Hepatocyte (in vitro differentiated cells): ENCODE measurements around the gene WBP11. TPM values are rescaled to one million over a fixed set of nuclear protein-coding genes. Genes with fewer than 3 reads are reported as not detected.

Experiments
- DNase-seq: peaks from one replicate; pipeline ENCODE4 v3.0.0-alpha.2; 2016; ENCODE audit warnings: low spot score
- H2AFZ ChIP-seq: fragments of 200-600 bp; sonication (generic); 2 replicates; pipeline ENCODE4 v1.6.0; 2016; ENCODE audit warnings: antibody characterized with exemption, mild to moderate bottlenecking
- H3K27ac ChIP-seq: fragments of 200-600 bp; sonication (generic); 2 replicates; pipeline ENCODE4 v1.5.1; 2016; ENCODE audit warnings: mild to moderate bottlenecking
- H3K27me3 ChIP-seq: fragments of 200-600 bp; sonication (generic); 2 replicates; pipeline ENCODE4 v1.6.1; 2016
- H3K36me3 ChIP-seq: fragments of 200-600 bp; sonication (generic); replicated peaks from 2 replicates; pipeline ENCODE4 v1.5.1; 2016; ENCODE audit warnings: low read depth; ENCODE audit not compliant: insufficient read depth
- H3K4me1 ChIP-seq: fragments of 200-600 bp; sonication (generic); 2 replicates; pipeline ENCODE4 v1.5.1; 2016; ENCODE audit warnings: mild to moderate bottlenecking, moderate library complexity; ENCODE audit not compliant: insufficient read depth
- H3K4me2 ChIP-seq: fragments of 200-600 bp; sonication (generic); 2 replicates; pipeline ENCODE4 v1.6.0; 2016
- H3K4me3 ChIP-seq: fragments of 200-600 bp; sonication (generic); 2 replicates; pipeline ENCODE4 v1.5.1; 2016; ENCODE audit warnings: mild to moderate bottlenecking
- H3K79me2 ChIP-seq: fragments of 200-600 bp; sonication (generic); 2 replicates; pipeline ENCODE4 v1.6.0; 2017; ENCODE audit warnings: mild to moderate bottlenecking
- H3K9me2 ChIP-seq: fragments of 200-600 bp; sonication (generic); replicated peaks from 2 replicates; pipeline ENCODE4 v1.6.0; 2017; ENCODE audit warnings: mild to moderate bottlenecking; ENCODE audit not compliant: insufficient read depth
- H3K9me3 ChIP-seq: fragments of 200-600 bp; sonication (generic); 2 replicates; pipeline ENCODE4 v1.5.1; 2016; ENCODE audit warnings: low read depth, mild to moderate bottlenecking
- H4K20me1 ChIP-seq: fragments of 200-600 bp; sonication (generic); 2 replicates; pipeline ENCODE4 v1.6.0; 2016; ENCODE audit warnings: mild to moderate bottlenecking; ENCODE audit not compliant: insufficient read depth, poor library complexity, severe bottlenecking
- CTCF ChIP-seq: fragments of 200-600 bp; sonication (generic); IDR thresholded peaks from 2 replicates; pipeline ENCODE4 v1.5.1; 2016; ENCODE audit warnings: antibody characterized with exemption, mild to moderate bottlenecking; ENCODE audit not compliant: poor library complexity
- EZH2 ChIP-seq: fragments of 200-600 bp; sonication (generic); IDR thresholded peaks from 2 replicates; pipeline ENCODE4 v1.6.1; 2016; ENCODE audit warnings: antibody characterized with exemption, mild to moderate bottlenecking, borderline replicate concordance
- EZH2phosphoT487 ChIP-seq: fragments of 200-600 bp; sonication (generic); IDR thresholded peaks from one replicate; pipeline ENCODE4 v1.6.1; 2018; ENCODE audit warnings: antibody characterized with exemption, mild to moderate bottlenecking, low read depth, moderate library complexity; ENCODE audit not compliant: unreplicated experiment, severe bottlenecking
- WGBS: methylation state at CpG from one replicate; pipeline ENCODE4 v1.1.6; 2016; ENCODE audit warnings: low lambda C conversion rate; ENCODE audit errors: missing lambda C conversion rate; 5-methylcytosine and 5-hydroxymethylcytosine counted together
- polyA plus RNA-seq: library from polyadenylated mRNA; unstranded; fragments of >200 nt; fragmentation: Nextera tagmentation; extraction: Ambion mirVana; gene quantifications from 2 replicates; pipeline ENCODE4 v1.2.1, GENCODE V29; 2016
- total RNA-seq: library from RNA; depleted of rRNA; stranded (reverse); fragments of >200 nt; gene quantifications from 2 replicates; pipeline ENCODE4 v1.2.3, GENCODE V29; 2014

Gene WBP11
- total and polyA plus RNA-seq, 2 experiments from 2014 or later = 26.6 to 39.3 TPM

- Histone ChIP-seq H3K9me2 (no peaks in the 10 kb centered on the region), H3K27me3 (no peaks in the 10 kb centered on the region), H2AFZ (no peak overlapping the region), H3K4me1 (no peaks in the 10 kb centered on the region), H3K4me3 (no peak overlapping the region), H3K9me3 (no peaks in the 10 kb centered on the region), H4K20me1 (no peaks in the 10 kb centered on the region), H3K36me3 (no peaks in the 10 kb centered on the region), H3K4me2 (peak overlapping the region; percentile 6), H3K27ac (peak overlapping the region; percentile 4), H3K79me2 (no peaks in the 10 kb centered on the region)
- DNase-seq = no peak
- TF ChIP-seq CTCF = no peak
- TF ChIP-seq EZH2phosphoT487 = no peak
- TF ChIP-seq EZH2 = no peak
- 55% methylated on average over 3 of the region's 3 CpGs for WGBS
Observed at GRCh38 chr12:14833336-14833735, 30.1 kb upstream of the WBP11 start.

- no peak for DNase-seq
- no peak overlapping the region for H3K4me2 ChIP-seq
- no peaks in the 10 kb centered on the region for H4K20me1 ChIP-seq
Observed at GRCh38 chr12:14828892-14829291, 25.6 kb upstream of the WBP11 start.

GRCh38 chr12:14827043-14827442, 23.8 kb upstream of the WBP11 start:
- Histone ChIP-seq H3K4me1 (no peaks in the 10 kb centered on the region), H3K9me2 (no peaks in the 10 kb centered on the region), H3K27me3 (no peaks in the 10 kb centered on the region), H2AFZ (no peak overlapping the region), H4K20me1 (no peaks in the 10 kb centered on the region), H3K36me3 (no peaks in the 10 kb centered on the region), H3K79me2 (no peaks in the 10 kb centered on the region), H3K27ac (peak overlapping the region; percentile 49), H3K4me3 (no peak overlapping the region), H3K9me3 (no peaks in the 10 kb centered on the region), H3K4me2 (no peak overlapping the region)
- WGBS = 80% methylated on average over 2 of the region's 2 CpGs
- DNase-seq = no peak
- TF ChIP-seq CTCF (no peak), EZH2 (no peak), EZH2phosphoT487 (no peak)

More at GRCh38 chr12:14828892-14829291, 25.6 kb upstream of the WBP11 start:
- Histone ChIP-seq H3K9me2 (no peaks in the 10 kb centered on the region), H2AFZ (no peak overlapping the region), H3K9me3 (no peaks in the 10 kb centered on the region), H3K27ac (no peak overlapping the region), H3K4me1 (no peaks in the 10 kb centered on the region), H3K36me3 (no peaks in the 10 kb centered on the region), H3K79me2 (no peaks in the 10 kb centered on the region), H3K4me3 (no peak overlapping the region), H3K27me3 (no peaks in the 10 kb centered on the region)
- TF ChIP-seq EZH2phosphoT487 (no peak), EZH2 (no peak), CTCF (no peak)

GRCh38 chr12:14826491-14826890, 23.2 kb upstream of the WBP11 start:
- Histone ChIP-seq H3K4me1 (no peaks in the 10 kb centered on the region), H3K4me2 (no peak overlapping the region), H4K20me1 (no peaks in the 10 kb centered on the region), H3K27ac (peak overlapping the region; percentile 49), H3K36me3 (no peaks in the 10 kb centered on the region), H3K79me2 (no peaks in the 10 kb centered on the region), H2AFZ (no peak overlapping the region), H3K27me3 (no peaks in the 10 kb centered on the region), H3K9me3 (no peaks in the 10 kb centered on the region), H3K9me2 (no peaks in the 10 kb centered on the region), H3K4me3 (no peak overlapping the region)
- 96% methylated on average over 5 of the region's 5 CpGs for WGBS
- TF ChIP-seq CTCF (no peak), EZH2phosphoT487 (no peak), EZH2 (no peak)
- DNase-seq = no peak
